ENCODE data around the gene IL1B.

DNA sequence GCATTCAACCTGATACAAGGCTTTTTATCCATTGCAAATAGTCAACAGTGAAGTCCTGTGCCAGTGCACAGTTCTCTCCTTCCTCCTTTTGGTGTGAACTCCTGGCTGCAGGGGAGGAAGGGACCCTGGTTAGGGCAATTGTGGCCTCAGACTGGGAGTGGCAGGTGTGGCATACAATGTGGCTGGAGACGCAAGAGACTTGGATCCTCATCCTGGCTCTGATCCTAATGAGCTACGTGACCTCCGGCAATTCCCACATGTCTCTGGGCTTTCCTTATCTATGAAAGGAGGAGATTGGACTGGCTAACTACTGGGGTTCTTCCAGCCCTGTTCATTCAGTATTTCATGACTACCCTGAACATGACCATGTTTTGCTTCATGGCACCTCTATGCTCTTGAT, 41.7 kb downstream of the IL1B start:
- no peak for TF ChIP-seq POLR2A (IDR thresholded peaks at IDR 0.05)
- TF ChIP-seq, protein P1, sequence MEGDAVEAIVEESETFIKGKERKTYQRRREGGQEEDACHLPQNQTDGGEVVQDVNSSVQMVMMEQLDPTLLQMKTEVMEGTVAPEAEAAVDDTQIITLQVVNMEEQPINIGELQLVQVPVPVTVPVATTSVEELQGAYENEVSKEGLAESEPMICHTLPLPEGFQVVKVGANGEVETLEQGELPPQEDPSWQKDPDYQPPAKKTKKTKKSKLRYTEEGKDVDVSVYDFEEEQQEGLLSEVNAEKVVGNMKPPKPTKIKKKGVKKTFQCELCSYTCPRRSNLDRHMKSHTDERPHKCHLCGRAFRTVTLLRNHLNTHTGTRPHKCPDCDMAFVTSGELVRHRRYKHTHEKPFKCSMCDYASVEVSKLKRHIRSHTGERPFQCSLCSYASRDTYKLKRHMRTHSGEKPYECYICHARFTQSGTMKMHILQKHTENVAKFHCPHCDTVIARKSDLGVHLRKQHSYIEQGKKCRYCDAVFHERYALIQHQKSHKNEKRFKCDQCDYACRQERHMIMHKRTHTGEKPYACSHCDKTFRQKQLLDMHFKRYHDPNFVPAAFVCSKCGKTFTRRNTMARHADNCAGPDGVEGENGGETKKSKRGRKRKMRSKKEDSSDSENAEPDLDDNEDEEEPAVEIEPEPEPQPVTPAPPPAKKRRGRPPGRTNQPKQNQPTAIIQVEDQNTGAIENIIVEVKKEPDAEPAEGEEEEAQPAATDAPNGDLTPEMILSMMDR (IDR thresholded peaks at IDR 0.05) = no peak

All from uterus (tissue), 2 donors.